COLO668 (cell line): ENCODE data around the gene MT1HL1.

Experiments used
- DNase-seq: peaks from one replicate; lab custom pipeline; 2025; ENCODE audit not compliant: unreplicated experiment; lab: John Stamatoyannopoulos, UW

Gene MT1HL1

DNA sequence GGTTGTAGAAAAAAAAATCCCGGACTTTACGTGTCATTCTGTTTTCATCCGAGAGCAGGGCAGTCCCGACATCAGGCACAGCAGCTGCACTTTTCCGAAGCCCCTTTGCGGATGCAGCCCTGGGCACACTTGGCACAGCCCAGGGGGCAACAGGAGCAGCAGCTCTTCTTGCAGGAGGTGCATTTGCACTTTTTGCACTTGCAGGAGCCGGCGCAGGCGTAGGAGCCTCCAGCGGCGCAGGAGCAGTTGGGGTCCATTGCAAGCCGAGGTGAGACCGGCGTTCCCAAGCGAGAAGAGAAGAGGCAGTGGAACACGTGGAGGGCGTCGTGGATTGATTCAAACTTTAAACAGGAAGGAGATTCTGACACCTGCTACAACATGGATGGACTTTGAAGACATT lies at the start of gene MT1HL1:
MT1HL1 (minus strand) TSS at position 326 of the 400 bp plus-strand sequence; CDS start at position 257, 69 bp downstream.
- no peak for DNase-seq

DNA sequence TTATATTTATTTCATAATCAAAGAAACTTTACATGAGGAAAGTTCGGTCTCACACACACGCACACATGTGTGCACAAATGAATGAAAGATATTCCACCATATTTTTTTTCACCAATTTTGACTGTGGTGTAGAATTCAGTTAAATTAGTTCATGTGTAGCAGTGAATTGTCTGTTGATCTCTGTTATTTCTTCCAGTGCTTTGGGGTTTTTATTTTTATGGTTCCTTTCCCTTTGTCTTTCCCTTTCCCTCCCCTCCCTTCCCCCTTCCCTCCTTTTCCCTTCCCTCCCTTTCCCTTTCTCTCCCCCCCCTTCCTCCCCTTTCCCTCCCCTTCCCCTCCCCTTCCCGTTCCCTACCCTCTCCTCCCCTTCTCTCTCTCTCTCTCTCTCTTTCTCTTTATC lies 46.7 kb upstream of the MT1HL1 start:
- no peak for DNase-seq

DNA sequence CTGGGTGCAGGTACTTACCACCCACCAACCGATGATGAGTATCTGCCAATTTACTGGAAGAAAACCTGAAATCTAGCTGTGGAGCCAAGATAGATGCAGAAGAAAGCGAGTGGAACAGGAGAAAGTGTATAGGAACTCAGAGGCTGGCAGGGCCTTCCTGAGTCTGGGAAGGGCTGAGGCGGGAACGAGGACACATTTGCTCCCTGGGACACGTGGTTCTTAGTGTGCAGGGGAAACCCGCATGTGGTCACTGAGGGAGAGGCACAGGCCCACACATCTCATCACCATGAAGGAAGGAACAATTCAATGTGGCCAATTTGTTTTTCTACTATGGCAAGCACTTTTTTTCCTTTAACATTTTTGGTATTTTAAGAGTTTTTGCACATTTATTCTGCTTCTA lies 45.9 kb upstream of the MT1HL1 start:
- DNase-seq, result no peak

DNA sequence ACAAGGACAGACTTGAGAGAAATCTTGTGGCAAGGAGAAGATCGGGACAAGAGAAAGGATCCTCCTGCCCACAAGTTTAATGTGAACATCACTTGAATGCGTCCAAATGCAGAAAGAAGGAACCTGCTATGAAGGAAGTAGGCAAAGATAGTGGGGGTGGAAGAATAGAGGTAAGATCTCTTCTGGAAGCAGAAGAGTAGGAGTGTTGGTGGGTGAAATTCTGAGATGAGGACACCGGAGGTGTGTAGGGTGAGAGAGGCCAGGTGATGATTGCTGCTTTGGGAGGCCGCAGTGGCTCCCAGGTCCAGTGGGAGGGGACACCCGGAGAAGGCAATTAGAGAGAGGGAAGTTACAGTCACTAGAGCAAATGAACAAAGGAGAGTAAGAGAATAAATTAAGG lies 44.6 kb upstream of the MT1HL1 start:
- DNase-seq, result no peak

DNA sequence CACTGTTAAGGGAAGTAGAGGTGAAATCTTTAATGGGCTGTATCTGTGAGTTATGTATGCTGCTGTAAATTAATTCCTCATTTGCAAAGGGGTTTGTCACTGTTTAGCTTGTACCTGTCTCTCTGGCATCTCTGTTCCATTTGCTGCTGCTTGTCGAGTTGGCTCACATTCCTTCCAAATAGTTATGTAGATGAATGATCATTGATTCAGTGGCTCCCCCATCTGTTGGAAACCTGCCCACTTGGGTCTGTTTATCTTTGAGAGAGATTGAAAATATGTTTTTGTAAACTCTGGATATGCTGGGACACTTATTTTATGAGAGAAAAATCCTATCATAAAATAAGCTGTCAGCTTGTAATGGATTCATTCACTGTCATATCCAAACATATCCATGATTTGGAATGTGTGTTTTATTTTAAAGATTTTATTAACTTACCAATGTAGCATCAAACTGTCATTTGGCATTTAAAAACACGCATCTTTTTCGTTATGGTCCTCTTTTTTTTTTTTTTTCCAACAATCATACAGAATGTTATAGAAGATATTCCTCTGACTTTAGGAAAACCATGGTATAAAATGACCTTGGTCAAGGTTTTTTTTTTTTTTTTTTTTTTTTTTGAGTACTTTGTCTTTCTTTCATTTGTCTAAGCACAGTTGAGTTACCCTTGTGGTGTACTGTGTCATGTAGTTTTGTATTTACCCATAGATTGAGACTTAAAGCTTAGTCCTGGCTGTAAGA lies 41.2 kb upstream of the MT1HL1 start:
- no peak for DNase-seq

DNA sequence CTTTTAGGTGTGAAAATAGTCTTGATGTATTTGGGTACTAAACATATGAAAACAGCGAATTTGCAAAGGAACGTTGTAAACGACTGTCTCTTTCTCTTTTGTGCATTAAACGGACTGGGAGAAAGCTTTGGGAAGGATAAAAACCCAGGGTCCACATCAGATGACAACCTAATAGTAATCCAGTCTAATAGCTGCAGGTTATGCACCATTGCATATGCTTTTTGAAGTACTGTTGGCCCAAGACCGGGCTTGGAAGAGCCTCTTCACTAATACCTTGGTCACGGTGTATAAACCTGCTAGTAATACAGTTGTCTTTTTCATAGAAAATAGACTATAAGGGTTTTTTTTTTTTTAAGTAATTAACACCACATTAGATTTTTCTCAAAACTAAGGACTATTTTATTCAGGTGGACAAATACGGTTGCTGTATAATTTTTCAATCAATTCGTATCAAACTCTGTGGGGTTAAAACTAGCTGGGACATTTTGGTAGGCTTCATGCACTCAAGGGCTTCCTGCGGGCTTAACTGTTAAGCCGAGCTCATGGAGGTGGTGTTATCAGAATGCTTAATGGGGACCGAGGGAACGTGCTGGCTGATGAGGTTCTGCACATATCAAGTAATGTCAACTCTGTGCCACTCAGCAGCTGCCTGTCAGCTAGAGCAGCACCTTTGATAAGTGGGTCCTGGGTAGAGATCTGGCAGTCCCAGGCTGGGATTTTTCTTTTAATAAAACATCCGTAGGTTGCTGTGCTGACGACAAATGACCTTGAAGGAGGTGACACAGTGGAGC lies 39.8 kb upstream of the MT1HL1 start:
- no peak for DNase-seq

DNA sequence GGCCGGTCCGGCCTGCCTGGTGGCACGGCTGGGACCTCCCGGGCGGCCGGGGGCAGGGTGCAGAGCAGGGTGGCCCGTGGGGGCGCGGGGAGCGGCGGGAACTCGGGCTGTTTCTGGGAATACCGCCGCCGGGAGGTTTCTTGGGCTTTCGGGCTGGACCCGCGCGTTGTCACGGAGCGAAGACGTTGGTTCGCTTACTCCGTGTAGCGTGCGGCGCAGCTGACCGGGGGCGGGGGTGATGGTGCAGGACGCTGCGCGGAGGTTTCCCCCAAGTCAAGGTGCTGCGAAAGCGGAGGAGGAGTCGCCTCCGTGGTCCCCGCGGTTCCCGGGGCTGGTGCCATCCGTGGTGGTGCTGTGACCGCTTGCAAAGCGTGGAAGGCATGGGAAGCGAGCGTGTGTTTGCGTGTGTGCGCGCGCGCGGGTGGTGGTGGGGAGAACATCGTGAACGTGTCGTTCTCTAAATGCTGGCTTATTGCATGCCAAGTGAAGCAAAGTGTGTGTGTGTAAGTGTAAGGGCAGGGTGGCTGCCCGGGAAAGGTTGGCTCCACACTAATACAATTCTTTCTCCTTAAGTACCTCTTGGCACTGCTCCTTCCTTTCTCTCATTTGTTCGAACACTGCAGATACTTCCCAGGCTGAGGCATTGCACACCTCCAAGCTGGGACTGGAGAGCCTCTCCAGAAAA lies 38.8 kb upstream of the MT1HL1 start:
- DNase-seq, result no peak

DNA sequence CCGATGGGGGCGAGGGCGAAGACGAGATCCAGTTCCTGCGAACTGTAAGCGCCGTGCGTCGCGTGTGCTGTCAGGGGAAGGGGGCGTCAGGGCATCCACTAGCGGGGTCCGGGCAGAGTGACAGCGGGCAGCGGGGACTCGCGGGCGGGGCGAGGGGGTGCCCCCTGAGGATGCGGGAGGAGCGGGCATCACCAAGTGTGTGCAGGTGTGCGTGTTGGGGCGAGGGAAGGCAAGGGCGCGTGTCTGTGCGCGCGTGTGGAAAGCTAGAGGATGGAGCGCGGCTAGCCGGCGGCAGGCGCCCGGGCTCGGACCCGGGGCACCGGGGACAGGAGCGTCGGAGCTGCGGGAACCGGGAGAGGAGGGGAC lies 38.3 kb upstream of the MT1HL1 start:
- DNase-seq, result no peak

DNA sequence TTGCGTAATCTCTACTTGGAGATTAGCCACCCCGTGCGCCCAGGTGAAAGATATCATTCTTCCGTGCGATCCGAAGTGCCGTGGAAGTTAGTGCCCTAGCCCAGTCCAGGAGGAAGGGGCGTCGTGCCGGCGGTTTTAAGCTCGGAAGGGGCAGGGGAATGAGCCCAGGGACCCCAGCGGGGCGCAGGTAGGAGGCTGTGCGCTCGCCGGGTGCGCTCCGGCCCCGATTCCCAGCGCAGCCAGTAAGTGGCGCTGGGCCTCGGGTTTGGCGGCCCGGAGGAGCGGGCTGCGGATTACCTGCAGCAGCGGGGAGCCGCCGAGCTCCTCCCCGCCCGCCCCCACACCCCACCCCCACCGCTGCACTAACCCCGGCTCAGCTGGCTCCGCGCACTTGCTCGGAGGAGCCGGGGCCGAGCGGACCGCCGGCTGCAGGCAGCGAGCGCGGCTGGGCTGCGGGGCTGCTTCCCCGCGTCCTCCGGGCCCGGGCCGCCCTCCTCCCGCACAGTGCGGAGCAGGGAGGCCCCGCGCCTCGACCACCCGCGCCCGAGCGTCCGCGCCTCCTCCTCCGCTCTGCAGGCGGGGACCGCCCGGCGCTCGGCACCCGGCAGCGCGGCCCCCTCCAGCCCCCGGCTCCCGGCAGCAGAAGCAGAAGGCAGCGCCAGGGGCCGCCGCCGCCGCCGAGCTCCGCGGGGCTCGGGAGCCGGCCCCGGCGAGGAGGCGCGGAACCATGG lies 37.7 kb upstream of the MT1HL1 start, which contains the start of gene RYR2:
RYR2 (plus strand) TSS at position 390 of the 731 bp plus-strand sequence; CDS start at position 728, 338 bp downstream.
- DNase-seq, result peak; percentile 46

DNA sequence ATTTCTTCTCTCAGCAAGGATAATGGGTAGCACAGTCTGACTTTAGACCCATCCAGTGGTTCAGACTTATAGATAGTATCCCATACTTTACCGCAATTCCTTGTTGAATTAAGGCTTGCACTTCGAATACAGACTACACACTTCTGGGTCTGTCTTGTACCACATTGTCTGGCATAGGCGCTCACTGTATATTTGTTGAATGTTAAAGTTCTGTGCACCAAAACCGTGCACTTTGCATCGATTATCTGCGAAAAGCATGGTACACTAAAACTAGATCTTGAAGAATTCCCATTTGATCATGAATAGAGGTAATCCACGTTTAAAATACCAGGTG lies 37.2 kb upstream of the MT1HL1 start:
- DNase-seq, result no peak

DNA sequence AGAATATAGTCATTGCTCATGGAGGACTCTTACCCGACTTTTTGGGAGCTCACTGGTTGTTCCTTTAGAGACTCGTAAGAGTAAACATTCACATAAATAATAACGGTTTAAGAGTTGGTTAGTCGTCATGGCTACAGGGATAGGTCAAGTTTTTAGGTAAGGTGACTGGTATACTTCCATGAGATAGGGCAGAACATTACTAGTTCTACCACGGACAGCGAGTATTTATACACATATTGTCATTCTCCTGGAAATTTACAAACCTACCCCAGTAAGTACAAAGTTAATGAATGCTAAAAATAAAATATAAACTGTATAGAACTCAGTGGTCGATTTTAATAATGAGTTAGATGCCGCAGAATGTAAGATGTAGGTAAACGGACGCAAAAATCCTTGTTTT lies 36.6 kb upstream of the MT1HL1 start:
- no peak for DNase-seq

DNA sequence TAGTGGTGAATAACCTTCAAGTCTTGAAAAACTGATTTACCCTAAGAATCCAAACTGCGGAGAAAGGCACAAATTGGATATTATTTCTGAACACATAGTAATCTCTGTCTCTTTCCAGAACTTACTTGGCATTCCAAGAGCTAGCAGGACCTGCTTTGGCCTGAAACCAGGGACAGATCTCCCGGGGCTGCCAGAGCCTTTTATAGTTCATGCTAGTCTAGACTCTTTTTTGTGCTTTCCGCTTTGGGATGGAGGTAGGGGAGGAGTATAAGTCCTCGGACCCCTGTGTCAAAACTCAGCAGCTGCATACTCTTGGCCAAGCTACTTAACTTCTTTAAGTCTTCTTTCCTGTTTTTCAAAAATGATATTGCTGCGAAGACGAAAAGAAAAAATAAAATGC lies 34.0 kb upstream of the MT1HL1 start:
- no peak for DNase-seq

DNA sequence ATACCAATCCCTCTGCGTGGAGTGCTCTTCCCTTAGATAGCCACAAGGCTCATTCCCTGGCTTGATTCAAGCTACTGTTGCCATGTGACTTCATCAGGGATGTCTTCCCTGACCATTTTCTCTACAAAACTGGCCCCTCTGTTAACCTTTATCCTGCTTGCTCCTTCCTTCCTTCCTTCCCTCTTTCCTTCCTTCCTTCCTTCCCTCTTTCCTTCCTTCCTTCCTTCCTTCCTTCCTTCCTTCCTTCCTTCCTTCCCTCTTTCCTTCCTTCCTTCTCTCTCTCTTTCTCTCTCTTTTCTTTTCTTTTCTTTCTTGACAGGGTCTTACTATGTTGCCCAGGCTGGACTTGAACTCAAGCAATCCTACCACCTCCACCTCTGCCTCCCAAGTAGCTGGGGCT lies 31.5 kb upstream of the MT1HL1 start:
- no peak for DNase-seq

DNA sequence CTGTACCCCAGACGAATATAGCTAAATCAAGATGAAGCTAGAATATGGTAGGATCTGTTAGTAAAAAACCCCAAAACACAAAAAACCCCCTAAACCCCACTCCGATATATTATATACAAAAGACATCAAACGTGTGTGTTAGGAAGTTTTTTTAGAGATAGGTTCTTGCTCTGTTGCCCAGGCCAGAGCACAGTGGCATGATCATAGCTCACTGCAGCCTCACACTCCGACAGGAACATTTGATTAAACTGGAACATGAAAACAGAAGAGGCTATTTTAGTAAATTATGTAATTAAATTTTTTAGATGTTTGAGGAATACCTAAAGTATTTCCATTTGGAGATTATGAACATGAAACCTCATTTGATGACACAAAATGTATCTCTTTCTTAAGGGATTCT lies 29.6 kb upstream of the MT1HL1 start:
- no peak for DNase-seq

DNA sequence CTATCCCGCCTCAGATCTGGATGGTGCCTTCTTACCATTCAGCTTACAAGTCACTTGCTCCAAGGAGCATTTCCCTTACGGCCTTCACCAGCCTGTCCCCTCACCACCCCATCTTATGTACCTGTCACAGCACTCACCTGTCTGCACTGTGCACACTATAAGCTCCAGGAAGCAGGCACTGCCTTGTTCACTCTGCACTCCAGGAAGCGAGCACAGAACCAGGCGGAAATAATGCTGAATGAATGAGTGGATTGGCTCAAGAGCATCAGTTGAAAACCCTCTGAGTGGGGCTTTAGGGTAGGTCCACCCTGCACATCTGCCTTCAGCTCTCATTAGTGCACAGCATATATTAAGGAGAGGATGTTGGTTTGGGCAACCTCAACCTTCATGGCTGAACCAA lies 28.8 kb upstream of the MT1HL1 start:
- no peak for DNase-seq

DNA sequence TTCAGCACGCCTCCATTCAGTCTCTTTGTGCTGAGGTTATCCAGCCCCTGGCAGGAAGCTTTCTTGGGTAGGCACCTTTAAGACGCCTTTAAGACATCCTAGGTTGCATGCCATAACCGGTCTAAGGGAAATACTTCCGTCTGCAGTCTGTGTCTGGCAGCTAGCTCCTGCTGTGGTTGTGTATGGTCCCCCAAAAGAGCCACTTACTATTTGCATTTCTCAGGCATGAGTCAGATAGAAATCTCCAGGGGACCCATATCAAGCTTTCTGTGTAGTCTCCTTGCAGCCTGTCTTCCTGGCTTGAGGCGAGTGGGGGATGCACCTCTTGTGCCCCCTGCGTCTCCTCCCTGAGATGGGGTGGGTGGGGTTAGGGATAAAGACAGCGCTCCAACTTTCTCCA lies 27.8 kb upstream of the MT1HL1 start:
- no peak for DNase-seq

DNA sequence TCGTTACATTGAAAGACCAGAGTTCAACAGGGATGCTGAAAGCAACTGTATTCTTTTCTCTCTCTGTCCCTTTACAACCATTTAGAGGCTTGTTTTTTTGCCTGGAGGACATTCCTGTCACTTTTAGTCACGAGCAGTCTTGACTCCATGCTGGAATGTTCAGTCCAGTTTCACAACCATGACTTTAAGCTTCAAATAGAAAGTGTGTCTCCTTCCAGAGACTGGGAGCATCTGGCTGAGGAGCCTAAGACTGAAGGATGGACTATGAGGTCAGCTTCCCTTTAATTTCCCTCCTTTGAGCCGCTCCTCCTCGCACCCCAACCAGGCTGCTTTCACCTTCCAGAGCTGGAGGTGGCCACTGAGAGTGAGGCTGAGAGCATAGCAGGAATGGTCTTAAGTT lies 27.2 kb upstream of the MT1HL1 start:
- DNase-seq, result no peak

DNA sequence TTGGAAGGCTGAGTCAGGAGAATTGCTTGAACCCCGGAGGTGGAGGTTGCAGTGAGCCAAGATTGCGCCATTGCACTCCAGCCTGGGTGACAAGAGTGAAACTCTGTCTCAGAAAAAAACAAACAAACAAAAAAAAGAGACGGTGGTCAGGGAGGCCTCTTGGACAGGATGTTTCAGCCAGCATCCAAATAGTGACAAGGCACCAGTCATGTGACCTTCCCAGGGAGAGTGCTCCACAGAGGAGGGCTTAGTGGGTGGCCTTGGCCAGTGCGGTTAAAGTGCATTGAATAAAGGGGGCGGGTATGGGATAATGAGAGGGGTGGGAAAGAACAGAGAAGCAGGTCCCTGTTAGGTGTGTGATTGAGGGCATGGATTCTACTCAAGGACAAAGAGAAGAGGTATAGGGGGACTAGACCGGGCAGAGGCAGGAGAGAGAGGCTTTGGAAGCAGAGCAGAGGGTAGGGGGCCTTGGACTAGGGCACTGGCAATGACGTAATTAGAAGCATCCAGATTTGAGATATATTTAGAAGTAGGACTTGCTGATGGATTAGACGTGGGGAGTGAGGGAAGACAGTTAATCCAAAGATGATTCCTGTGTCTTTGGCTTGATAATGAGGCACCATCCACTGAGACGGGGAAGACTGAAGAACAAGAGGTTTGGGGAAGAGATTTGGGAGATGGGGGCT lies 25.8 kb upstream of the MT1HL1 start:
- DNase-seq, result no peak

DNA sequence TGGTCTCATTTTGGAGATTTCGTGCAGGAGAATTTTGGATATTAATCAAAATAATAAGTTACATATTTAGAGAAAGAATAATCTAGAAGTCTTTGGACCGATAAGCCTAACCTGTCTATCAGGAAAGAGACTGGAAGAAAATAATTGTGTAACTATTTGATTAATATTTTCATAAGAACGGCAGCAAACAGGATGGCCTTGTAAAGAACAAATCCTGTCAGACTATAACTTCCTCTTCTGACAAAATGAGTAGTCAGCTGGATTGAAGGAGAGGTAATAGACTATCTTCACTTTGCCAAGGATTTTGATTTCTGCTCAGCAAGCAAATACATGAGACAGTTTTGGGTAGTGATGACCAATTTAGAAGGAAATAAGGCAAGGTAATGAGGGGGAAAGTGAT lies 25.0 kb upstream of the MT1HL1 start:
- DNase-seq, result no peak

DNA sequence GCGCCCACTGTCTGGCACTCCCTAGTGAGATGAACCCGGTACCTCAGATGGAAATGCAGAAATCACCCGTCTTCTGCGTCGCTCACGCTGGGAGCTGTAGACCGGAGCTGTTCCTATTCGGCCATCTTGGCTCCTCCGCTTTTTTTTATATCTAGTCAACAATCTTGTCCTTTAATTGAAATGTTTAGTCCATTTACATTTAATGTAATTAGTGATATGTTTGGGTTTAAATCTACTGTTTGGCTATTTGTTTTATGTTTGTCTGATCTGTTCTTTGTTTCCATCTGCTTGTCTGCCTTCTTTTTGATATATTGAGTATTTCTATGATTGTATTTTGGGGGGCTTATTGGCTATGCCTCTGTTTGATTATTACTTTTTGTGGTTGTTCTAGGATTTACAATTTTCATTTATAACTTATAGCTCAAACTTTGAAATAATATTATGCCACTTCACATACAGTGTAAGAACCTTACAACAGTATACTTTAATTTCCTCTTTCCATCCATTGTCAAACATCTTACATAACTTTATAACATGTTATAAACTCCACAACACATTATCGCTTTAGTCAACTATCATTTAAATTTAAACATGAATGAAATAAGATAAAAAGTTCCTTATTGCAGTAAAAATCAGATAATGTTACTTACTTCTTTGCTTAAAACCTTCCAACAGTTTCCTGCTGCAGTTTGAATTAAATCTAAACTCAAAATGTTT lies 21.3 kb upstream of the MT1HL1 start:
- no peak for DNase-seq
